ENCODE results near the gene CYTH1. TPM values are rescaled to one million over a fixed set of nuclear protein-coding genes. Genes with fewer than 3 reads are reported as not detected.

Gene CYTH1
- total RNA-seq, 1 donor from 2014 or later, result 28.9 TPM

DNA sequence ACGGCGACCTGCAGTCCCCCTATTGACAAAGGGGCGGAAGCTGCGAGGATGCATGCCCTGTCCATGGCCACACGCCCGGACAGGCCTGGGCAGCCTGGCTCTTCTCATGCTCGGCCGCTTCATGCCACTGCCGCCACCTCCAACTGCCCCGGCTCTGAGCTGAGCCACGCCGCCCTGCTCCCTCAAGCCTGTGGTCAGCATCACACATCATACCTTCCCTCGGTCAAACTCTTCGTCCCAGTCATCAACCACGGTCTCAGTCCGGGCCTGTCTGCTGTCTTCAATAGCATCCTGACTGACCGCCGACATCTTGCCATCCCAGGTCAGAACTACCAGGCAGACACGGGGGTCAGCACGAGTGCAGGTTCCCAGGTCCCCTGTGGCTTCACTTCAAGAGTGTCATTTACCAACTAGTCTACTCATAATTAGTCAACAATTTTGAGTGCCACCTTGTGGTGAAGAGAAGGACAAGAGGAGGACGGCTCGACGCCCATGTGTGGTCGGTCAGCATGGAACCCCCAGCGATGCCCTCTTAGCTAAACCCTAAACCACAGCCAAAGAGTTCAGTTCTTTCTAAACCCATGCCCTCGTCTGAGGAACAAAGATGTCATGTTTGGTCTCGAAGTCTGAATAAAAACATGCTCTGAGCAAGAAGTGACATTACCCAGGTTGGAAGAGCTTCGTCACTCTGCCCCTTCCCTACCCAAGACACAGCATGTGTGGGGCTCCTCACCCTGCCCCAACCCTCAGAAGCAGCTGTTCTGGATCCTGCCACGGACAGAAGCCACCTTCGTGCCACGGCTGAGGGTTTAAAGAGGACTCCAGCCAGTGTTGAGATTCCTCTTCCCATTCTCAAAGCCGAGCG is 16.9 kb upstream of the CYTH1 start:
- DNase-seq, result no peak
- intact Hi-C loops (cut with micrococcal nuclease), result no loop called here

DNA sequence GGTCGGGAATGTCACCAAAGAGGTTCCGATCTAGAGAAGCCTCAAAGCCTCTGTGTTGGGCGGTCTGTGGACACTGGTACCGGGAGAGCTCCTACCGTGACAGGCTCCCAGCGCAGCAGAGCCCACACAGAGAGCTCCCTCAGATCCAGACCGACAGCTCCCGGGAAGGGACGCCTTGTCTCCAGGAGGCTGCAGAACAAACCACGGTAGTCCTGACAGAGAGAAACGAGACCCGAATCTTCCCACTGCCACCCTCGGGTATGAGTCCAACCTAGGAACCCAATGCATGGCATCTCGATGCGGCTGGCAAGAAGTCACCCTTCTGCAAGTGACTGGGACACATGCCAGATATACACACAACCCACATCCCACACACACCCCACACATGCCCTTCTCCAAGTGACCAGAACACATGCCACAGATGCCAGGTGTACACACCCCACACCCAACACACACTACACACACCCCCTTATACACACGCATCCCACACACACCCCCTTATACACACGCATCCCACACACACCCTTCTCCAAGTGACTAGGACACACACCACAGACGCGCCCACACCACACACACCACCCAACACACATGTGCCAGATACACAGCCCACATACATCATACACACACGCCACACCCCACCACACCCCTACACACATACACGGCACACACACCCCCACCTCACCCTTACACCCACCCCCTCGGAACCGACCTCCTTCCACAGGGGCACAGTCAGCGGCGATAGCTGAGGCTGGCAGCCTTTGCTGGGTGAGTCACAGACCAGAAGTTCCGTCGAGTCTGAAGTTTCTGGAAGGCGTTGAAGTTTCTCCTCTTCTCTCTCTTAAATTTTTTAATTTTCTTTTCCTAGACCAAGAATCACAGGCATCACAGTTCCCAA is 15.9 kb upstream of the CYTH1 start:
- peaks cover 72% of the 10 kb centered on the region for H3K36me3 ChIP-seq
- H3K4me1 ChIP-seq, result peaks cover 45% of the 10 kb centered on the region
- no peaks in the 10 kb centered on the region for H3K9me3 ChIP-seq (replicated peaks)
- no peak for DNase-seq
- TF ChIP-seq, protein P1, sequence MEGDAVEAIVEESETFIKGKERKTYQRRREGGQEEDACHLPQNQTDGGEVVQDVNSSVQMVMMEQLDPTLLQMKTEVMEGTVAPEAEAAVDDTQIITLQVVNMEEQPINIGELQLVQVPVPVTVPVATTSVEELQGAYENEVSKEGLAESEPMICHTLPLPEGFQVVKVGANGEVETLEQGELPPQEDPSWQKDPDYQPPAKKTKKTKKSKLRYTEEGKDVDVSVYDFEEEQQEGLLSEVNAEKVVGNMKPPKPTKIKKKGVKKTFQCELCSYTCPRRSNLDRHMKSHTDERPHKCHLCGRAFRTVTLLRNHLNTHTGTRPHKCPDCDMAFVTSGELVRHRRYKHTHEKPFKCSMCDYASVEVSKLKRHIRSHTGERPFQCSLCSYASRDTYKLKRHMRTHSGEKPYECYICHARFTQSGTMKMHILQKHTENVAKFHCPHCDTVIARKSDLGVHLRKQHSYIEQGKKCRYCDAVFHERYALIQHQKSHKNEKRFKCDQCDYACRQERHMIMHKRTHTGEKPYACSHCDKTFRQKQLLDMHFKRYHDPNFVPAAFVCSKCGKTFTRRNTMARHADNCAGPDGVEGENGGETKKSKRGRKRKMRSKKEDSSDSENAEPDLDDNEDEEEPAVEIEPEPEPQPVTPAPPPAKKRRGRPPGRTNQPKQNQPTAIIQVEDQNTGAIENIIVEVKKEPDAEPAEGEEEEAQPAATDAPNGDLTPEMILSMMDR (IDR thresholded peaks at IDR 0.05; ENCODE audit: borderline replicate concordance), result no peak
- no peak overlapping the region for H3K4me3 ChIP-seq
- intact Hi-C loops (cut with micrococcal nuclease), result no loop called here
- H3K27ac ChIP-seq (replicated peaks), result no peak overlapping the region
- H3K27me3 ChIP-seq (ENCODE audit: low read depth), result no peaks in the 10 kb centered on the region

More for the DNA sequence above, 16.9 kb upstream of the CYTH1 start:
- Histone ChIP-seq H3K9me3 (replicated peaks) (no peaks in the 10 kb centered on the region), H3K4me3 (no peak overlapping the region), H3K36me3 (peaks cover 82% of the 10 kb centered on the region), H3K4me1 (peaks cover 48% of the 10 kb centered on the region), H3K27ac (replicated peaks) (no peak overlapping the region), H3K27me3 (ENCODE audit: low read depth) (no peaks in the 10 kb centered on the region)
- TF ChIP-seq, protein P1 (IDR thresholded peaks at IDR 0.05; ENCODE audit: borderline replicate concordance), result peak; percentile 64

DNA sequence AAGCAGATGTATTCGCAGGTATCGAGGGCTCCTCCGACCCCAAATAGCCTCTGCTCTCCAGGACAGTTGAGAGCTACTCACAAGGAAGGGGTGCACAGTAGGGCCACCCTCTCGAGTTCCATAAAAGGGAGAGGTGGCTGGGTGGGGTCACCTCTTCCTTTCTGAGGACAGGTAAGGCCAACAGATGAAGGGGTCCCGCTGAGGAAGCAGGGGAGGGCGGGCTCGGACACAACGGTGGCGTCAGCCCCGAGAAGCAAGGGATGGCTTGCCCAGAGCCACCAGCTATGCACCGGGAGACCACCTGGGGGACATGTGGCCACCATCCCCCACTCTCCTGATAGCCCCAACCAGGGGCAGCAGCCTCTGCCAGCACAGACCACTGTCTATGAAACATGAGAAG is 15.1 kb upstream of the CYTH1 start:
- peaks cover 65% of the 10 kb centered on the region for H3K36me3 ChIP-seq
- TF ChIP-seq, protein P1 (IDR thresholded peaks at IDR 0.05; ENCODE audit: borderline replicate concordance), result no peak
- H3K9me3 ChIP-seq (replicated peaks), result no peaks in the 10 kb centered on the region
- no peak overlapping the region for H3K4me3 ChIP-seq
- H3K4me1 ChIP-seq, result peaks cover 48% of the 10 kb centered on the region
- peak overlapping the region; percentile 84 for H3K27ac ChIP-seq (replicated peaks)
- intact Hi-C loops (cut with micrococcal nuclease), result no loop called here
- no peak for DNase-seq
- no peaks in the 10 kb centered on the region for H3K27me3 ChIP-seq (ENCODE audit: low read depth)

DNA sequence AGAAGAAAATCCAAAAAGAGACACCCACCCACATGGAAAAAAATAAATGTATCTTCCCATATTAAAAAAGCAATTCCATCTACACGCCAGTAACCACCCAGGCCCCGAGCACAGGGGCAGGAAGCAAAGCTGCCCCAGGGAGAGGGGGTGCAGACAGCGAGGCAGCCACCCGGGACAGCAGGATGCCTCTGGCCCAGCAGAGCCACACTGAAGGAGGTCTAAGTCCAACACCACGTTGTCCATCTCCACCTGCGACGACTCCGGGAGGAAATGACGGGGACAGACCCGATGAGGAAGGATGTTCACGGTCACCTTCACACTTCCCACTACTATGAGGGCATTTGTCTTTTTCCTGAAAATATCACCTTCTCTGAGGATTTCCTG is 14.4 kb upstream of the CYTH1 start:
- intact Hi-C loops (cut with micrococcal nuclease), result no loop called here
- peaks cover 55% of the 10 kb centered on the region for H3K4me1 ChIP-seq
- H3K27me3 ChIP-seq (ENCODE audit: low read depth), result no peaks in the 10 kb centered on the region
- H3K27ac ChIP-seq (replicated peaks), result peak overlapping the region; percentile 84
- H3K9me3 ChIP-seq (replicated peaks), result no peaks in the 10 kb centered on the region
- no peak overlapping the region for H3K4me3 ChIP-seq
- H3K36me3 ChIP-seq, result peaks cover 59% of the 10 kb centered on the region
- TF ChIP-seq, protein P1 (IDR thresholded peaks at IDR 0.05; ENCODE audit: borderline replicate concordance), result no peak
- no peak for DNase-seq

DNA sequence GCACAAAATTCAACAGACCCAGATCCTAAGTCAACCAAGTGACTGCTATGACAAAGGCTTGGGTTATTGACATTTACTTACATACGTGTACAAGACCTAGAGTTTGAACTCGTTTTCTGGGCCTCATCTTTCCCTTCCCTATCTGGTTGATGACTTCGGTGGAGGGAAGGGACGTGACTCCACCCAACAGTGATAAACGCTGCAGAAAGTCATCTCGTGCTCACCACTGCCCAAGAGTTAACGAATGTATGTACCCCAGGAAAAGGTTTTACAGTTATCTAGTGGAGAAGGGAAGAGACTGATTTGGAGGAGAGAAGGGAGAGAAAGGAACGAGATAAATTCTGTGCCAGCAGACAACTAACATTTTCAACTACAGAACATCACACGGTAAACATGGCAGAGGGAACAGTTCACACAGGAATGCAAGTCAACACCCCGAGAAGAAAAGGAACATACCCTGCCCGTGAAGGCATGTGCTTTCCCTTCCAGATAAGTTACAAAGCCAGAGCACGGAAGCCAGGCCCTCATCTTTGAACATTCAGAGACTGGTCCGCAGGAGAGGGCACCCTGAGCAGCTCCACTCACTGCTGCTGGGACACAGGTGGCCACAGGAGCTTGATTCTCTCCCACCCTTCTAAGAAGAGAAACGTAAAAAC is 13.9 kb upstream of the CYTH1 start:
- intact Hi-C loops (cut with micrococcal nuclease), result no loop called here
- no peak for DNase-seq
- TF ChIP-seq, protein P1 (IDR thresholded peaks at IDR 0.05; ENCODE audit: borderline replicate concordance), result no peak
- H3K9me3 ChIP-seq (replicated peaks), result no peaks in the 10 kb centered on the region
- peaks cover 54% of the 10 kb centered on the region for H3K36me3 ChIP-seq
- H3K4me1 ChIP-seq, result peaks cover 60% of the 10 kb centered on the region
- H3K4me3 ChIP-seq, result no peak overlapping the region
- H3K27me3 ChIP-seq (ENCODE audit: low read depth), result no peaks in the 10 kb centered on the region
- H3K27ac ChIP-seq (replicated peaks), result peak overlapping the region; percentile 84

All from left ventricle myocardium inferior (tissue), 1 donor.